GM21825 (cell line): ENCODE data around the gene AOPEP.

Experiments
- ATAC-seq: cut with Tn5 transposase; IDR thresholded peaks from one replicate; pipeline ENCODE4 v1.9.1; 2021; ENCODE audit warnings: mild to moderate bottlenecking, moderate library complexity; ENCODE audit not compliant: unreplicated experiment

Gene AOPEP

GRCh38 chr9:94887721-94888120 is 161.2 kb downstream of the AOPEP start:
- ATAC-seq: no peak

GRCh38 chr9:94888775-94889174 is 162.3 kb downstream of the AOPEP start:
- ATAC-seq: no peak

- no peak for ATAC-seq
Observed at GRCh38 chr9:94889628-94890027, 163.1 kb downstream of the AOPEP start.

- ATAC-seq: no peak
Observed at GRCh38 chr9:94891183-94891582, 164.7 kb downstream of the AOPEP start.

- no peak for ATAC-seq
Observed at GRCh38 chr9:94892675-94893074, 166.2 kb downstream of the AOPEP start.

- ATAC-seq: no peak
Observed at GRCh38 chr9:94894094-94894699, 167.7 kb downstream of the AOPEP start.

- no peak for ATAC-seq
Observed at GRCh38 chr9:94895668-94896067, 169.2 kb downstream of the AOPEP start.

- ATAC-seq: no peak
Observed at GRCh38 chr9:94896512-94896911, 170.0 kb downstream of the AOPEP start.

- ATAC-seq: no peak
Observed at GRCh38 chr9:94899464-94900221, 173.1 kb downstream of the AOPEP start.

GRCh38 chr9:94900222-94901018 is 173.9 kb downstream of the AOPEP start:
- no peak for ATAC-seq

- ATAC-seq: no peak
Observed at GRCh38 chr9:94901019-94901363, 174.5 kb downstream of the AOPEP start.

GRCh38 chr9:94903961-94904421 is 177.5 kb downstream of the AOPEP start:
- ATAC-seq: no peak

GRCh38 chr9:94904806-94905205 is 178.3 kb downstream of the AOPEP start:
- no peak for ATAC-seq

- no peak for ATAC-seq
Observed at GRCh38 chr9:94905606-94906005, 179.1 kb downstream of the AOPEP start.

- ATAC-seq: no peak
Observed at GRCh38 chr9:94906181-94906580, 179.7 kb downstream of the AOPEP start.

- no peak for ATAC-seq
Observed at GRCh38 chr9:94906713-94907112, 180.2 kb downstream of the AOPEP start.

GRCh38 chr9:94907264-94907936 is 180.9 kb downstream of the AOPEP start:
- ATAC-seq: no peak

- ATAC-seq: no peak
Observed at GRCh38 chr9:94908011-94908563, 181.6 kb downstream of the AOPEP start.

GRCh38 chr9:94908583-94909249 is 182.2 kb downstream of the AOPEP start:
- no peak for ATAC-seq

- no peak for ATAC-seq
Observed at GRCh38 chr9:94909250-94909894, 182.9 kb downstream of the AOPEP start.
